EH (cell line): Measurements from ENCODE around the gene DDX54.
"Not testable (repeated sequence)": the region's sequence is repeated elsewhere in the genome, so short reads cannot be mapped to it uniquely, and the experiment has no call there.

Experiments used
- DNase-seq: peaks from one replicate; pipeline ENCODE4 v3.0.0-alpha.2; 2015; ENCODE audit warnings: low read depth

Gene DDX54

GRCh38 chr12:113142173-113142885 lies 42.9 kb downstream of the DDX54 start:
- no peak for DNase-seq

- DNase-seq, result not testable (repeated sequence)
Measured at GRCh38 chr12:113141716-113142115, 43.6 kb downstream of the DDX54 start.

GRCh38 chr12:113140706-113141105 lies 44.6 kb downstream of the DDX54 start:
- no peak for DNase-seq

- no peak for DNase-seq
Measured at GRCh38 chr12:113138826-113139225, 46.5 kb downstream of the DDX54 start.

- DNase-seq, result no peak
Measured at GRCh38 chr12:113137861-113138783, 47.2 kb downstream of the DDX54 start.

GRCh38 chr12:113136990-113137511 lies 48.2 kb downstream of the DDX54 start:
- DNase-seq, result no peak

GRCh38 chr12:113136128-113136989 lies 48.9 kb downstream of the DDX54 start:
- no peak for DNase-seq

GRCh38 chr12:113135178-113136127 lies 49.8 kb downstream of the DDX54 start, which contains the start of gene RASAL1:
RASAL1 (minus strand) TSS chr12:113135761; CDS start chr12:113135462, 299 bp downstream.
- no peak for DNase-seq

GRCh38 chr12:113134521-113134951 lies 50.7 kb downstream of the DDX54 start:
- DNase-seq, result no peak

GRCh38 chr12:113134071-113134470 lies 51.2 kb downstream of the DDX54 start:
- no peak for DNase-seq

GRCh38 chr12:113133666-113134065 lies 51.6 kb downstream of the DDX54 start:
- no peak for DNase-seq

GRCh38 chr12:113133036-113133435 lies 52.2 kb downstream of the DDX54 start:
- no peak for DNase-seq

- DNase-seq, result no peak
Measured at GRCh38 chr12:113131556-113131955, 53.7 kb downstream of the DDX54 start.

- no peak for DNase-seq
Measured at GRCh38 chr12:113130457-113131135, 54.7 kb downstream of the DDX54 start.

GRCh38 chr12:113129664-113130456 lies 55.4 kb downstream of the DDX54 start:
- no peak for DNase-seq

GRCh38 chr12:113128802-113129663 lies 56.2 kb downstream of the DDX54 start:
- DNase-seq, result no peak

GRCh38 chr12:113127791-113128199 lies 57.5 kb downstream of the DDX54 start:
- DNase-seq, result no peak
